ENCODE data around the gene PNPLA1. TPM values are rescaled to one million over a fixed set of nuclear protein-coding genes. Genes with fewer than 3 reads are reported as not detected.

Gene PNPLA1
- polyA plus RNA-seq, 1 donor (not counting 4 experiments of a cell fraction or from before 2014, with no cell fraction given), result 0.14 TPM

DNA sequence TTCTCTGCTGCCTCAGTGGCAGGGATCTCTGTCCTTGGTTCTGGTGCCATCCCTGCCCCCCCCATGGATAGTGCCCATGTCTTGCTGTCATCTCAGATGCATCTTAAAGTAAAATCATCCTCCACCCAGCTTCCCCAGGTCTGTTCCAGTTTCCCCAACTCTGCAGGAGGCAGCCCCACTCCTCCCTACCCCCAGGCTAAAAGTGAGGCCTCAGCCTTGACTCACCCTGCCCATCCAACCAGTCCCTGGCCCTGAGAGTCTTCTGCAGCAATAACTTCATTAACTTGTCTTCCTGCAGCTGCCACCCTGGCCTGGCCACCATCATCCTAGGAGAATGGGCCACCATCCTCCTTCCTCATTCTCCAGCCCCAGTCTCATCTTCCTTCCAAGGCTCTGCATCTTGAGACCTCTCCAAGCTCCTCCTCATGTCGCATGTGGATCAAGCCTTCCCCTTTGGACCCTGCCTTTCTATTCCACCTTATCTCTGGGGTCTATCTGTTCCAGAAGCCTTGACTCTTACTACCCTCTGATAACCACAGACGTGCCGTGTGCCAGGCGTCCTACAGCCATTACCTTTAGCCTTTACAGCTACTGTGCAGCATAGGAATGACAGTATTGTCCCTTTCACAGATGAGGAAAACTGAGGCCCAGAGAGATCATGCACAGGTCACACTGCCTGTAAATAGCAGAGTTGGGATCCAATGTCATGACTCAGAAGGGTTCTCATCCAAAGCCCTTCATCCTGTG, 2.0 kb upstream of the PNPLA1 start:
- peaks cover 7% of the 10 kb centered on the region for H3K27me3 ChIP-seq (ENCODE audit: control insufficient read depth, extremely low read depth, insufficient read depth, low read length)
- TF ChIP-seq, protein P1, sequence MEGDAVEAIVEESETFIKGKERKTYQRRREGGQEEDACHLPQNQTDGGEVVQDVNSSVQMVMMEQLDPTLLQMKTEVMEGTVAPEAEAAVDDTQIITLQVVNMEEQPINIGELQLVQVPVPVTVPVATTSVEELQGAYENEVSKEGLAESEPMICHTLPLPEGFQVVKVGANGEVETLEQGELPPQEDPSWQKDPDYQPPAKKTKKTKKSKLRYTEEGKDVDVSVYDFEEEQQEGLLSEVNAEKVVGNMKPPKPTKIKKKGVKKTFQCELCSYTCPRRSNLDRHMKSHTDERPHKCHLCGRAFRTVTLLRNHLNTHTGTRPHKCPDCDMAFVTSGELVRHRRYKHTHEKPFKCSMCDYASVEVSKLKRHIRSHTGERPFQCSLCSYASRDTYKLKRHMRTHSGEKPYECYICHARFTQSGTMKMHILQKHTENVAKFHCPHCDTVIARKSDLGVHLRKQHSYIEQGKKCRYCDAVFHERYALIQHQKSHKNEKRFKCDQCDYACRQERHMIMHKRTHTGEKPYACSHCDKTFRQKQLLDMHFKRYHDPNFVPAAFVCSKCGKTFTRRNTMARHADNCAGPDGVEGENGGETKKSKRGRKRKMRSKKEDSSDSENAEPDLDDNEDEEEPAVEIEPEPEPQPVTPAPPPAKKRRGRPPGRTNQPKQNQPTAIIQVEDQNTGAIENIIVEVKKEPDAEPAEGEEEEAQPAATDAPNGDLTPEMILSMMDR (optimal IDR thresholded peaks at IDR 0.05 in 1 of 3, IDR thresholded peaks at IDR 0.05 in 1 of 3, conservative IDR thresholded peaks at IDR 0.05 in 1 of 3; ENCODE audit: extremely low read depth in 1 of 3, insufficient read depth in 2 of 3, low read length in 3 of 3), result no peak
- no peak for TF ChIP-seq EZH2 (IDR thresholded peaks at IDR 0.05; ENCODE audit: low read length)
- no peaks in the 10 kb centered on the region for H3K36me3 ChIP-seq (ENCODE audit: control insufficient read depth in 2 of 2, extremely low read depth in 1 of 2, insufficient read depth in 2 of 2, low read length in 2 of 2)
- peak; percentile 48 for FAIRE-seq
- H3K9ac ChIP-seq (ENCODE audit: control insufficient read depth, extremely low read depth, insufficient read depth, low read length), result no peak overlapping the region
- dilution Hi-C loops (cut with MboI; ENCODE audit: extremely low pct_ligation_motif_present, low sequenced_read_pairs), result no loop called here
- no peak overlapping the region for H3K4me3 ChIP-seq (ENCODE audit: control insufficient read depth in 2 of 3, extremely low read depth in 1 of 3, insufficient read depth in 2 of 3, low read depth in 1 of 3, low read length in 3 of 3)
- DNase-seq (ENCODE audit: low read depth, low spot score), result no peak
- no peak overlapping the region for H3K4me2 ChIP-seq (ENCODE audit: control insufficient read depth, extremely low read depth, insufficient read depth, low read depth, low read length)
- peaks cover 2% of the 10 kb centered on the region for H3K9me3 ChIP-seq (ENCODE audit: control insufficient read depth, low read depth, low read length)
- H3K9me1 ChIP-seq (ENCODE audit: control insufficient read depth, extremely low read depth, insufficient read depth, low read length), result peaks cover 3% of the 10 kb centered on the region
- H3K27ac ChIP-seq (ENCODE audit: control insufficient read depth, insufficient read depth, low read length), result no peak overlapping the region
- no peaks in the 10 kb centered on the region for H4K20me1 ChIP-seq (ENCODE audit: control insufficient read depth, extremely low read depth, insufficient read depth, low read length)
- H2AFZ ChIP-seq (ENCODE audit: control insufficient read depth, low read length), result no peak overlapping the region
- H3K4me1 ChIP-seq (ENCODE audit: control insufficient read depth, extremely low read depth, insufficient read depth, low read length), result peaks cover 38% of the 10 kb centered on the region
- no peaks in the 10 kb centered on the region for H3K79me2 ChIP-seq (ENCODE audit: control insufficient read depth, insufficient read depth, low read length)

DNA sequence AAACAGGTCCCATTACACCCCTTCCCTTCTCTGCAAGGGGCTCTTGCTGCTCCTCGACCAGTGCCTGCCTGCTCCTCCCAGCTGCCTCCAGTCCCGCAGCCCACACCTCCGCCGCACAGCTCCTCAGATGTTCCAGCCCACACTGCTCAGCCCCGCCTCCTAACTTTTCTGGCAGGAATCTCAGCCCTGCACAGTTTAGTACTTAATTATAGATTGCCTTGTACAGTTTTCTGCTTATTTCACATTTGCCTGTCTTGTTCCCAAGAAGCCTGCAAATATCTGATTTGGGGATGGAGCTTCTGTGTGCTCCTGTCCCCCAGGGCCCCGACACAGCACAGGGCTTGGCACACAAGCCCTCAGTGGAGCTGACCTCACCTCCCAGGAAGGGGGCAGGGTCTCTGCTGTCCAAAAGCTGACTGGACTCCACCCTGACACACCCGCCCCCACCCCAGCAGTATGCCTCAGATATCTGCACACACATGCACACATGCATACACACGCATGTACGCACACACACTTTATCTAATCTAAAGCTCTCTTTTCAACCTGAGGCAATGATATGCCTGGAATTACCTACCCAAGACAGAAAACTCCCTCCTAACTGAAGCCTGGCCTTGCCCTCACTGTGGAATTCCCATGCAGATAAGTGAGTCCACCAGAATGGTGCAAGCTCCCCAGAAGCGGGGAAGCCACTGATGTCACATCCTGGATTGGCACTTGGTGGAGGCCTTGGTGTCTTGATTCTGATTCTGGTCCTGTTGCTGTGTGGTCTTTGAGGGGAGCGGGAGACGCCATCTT, 1.2 kb upstream of the PNPLA1 start:
- H3K4me1 ChIP-seq (ENCODE audit: control insufficient read depth, extremely low read depth, insufficient read depth, low read length), result peaks cover 38% of the 10 kb centered on the region
- H3K9ac ChIP-seq (ENCODE audit: control insufficient read depth, extremely low read depth, insufficient read depth, low read length), result no peak overlapping the region
- peaks cover 12% of the 10 kb centered on the region for H3K27me3 ChIP-seq (ENCODE audit: control insufficient read depth, extremely low read depth, insufficient read depth, low read length)
- dilution Hi-C loops (cut with MboI; ENCODE audit: extremely low pct_ligation_motif_present, low sequenced_read_pairs), result no loop called here
- no peak overlapping the region for H3K4me3 ChIP-seq (ENCODE audit: control insufficient read depth in 2 of 3, extremely low read depth in 1 of 3, insufficient read depth in 2 of 3, low read depth in 1 of 3, low read length in 3 of 3)
- no peaks in the 10 kb centered on the region for H3K36me3 ChIP-seq (ENCODE audit: control insufficient read depth in 2 of 2, extremely low read depth in 1 of 2, insufficient read depth in 2 of 2, low read length in 2 of 2)
- H3K79me2 ChIP-seq (ENCODE audit: control insufficient read depth, insufficient read depth, low read length), result no peaks in the 10 kb centered on the region
- H3K4me2 ChIP-seq (ENCODE audit: control insufficient read depth, extremely low read depth, insufficient read depth, low read depth, low read length), result no peak overlapping the region
- no peak overlapping the region for H2AFZ ChIP-seq (ENCODE audit: control insufficient read depth, low read length)
- peaks cover 3% of the 10 kb centered on the region for H3K9me1 ChIP-seq (ENCODE audit: control insufficient read depth, extremely low read depth, insufficient read depth, low read length)
- peaks cover 2% of the 10 kb centered on the region for H3K9me3 ChIP-seq (ENCODE audit: control insufficient read depth, low read depth, low read length)
- no peaks in the 10 kb centered on the region for H4K20me1 ChIP-seq (ENCODE audit: control insufficient read depth, extremely low read depth, insufficient read depth, low read length)
- TF ChIP-seq, protein P1 (optimal IDR thresholded peaks at IDR 0.05 in 1 of 3, IDR thresholded peaks at IDR 0.05 in 1 of 3, conservative IDR thresholded peaks at IDR 0.05 in 1 of 3; ENCODE audit: extremely low read depth in 1 of 3, insufficient read depth in 2 of 3, low read length in 3 of 3), result no peak
- TF ChIP-seq EZH2 (IDR thresholded peaks at IDR 0.05; ENCODE audit: low read length), result no peak
- no peak overlapping the region for H3K27ac ChIP-seq (ENCODE audit: control insufficient read depth, insufficient read depth, low read length)
- FAIRE-seq (no peak), DNase-seq (ENCODE audit: low read depth, low spot score) (no peak)

Measured in keratinocyte (primary cell).